Astrocyte (in vitro differentiated cells and primary cell): ENCODE measurements around the gene SNAPIN. TPM values are rescaled to one million over a fixed set of nuclear protein-coding genes. Genes with fewer than 3 reads are reported as not detected.

ENCODE experiments used
- DNase-seq: peaks from one replicate; pipeline ENCODE4 v3.0.0-alpha.2; 2010; ENCODE audit warnings: low read depth
- FAIRE-seq: peaks from 2 replicates; lab custom pipeline; 2011; peaks lifted over from hg19 to GRCh38; lab: Jason Lieb, UNC
- H2AFZ ChIP-seq: 2 replicates; pipeline ENCODE4 v1.6.0; 2012; ENCODE audit warnings: low read depth, low read length, inconsistent platforms
- H3K27ac ChIP-seq: 2 replicates; pipeline ENCODE4 v1.5.1; 2011; ENCODE audit warnings: low read depth, low read length, inconsistent platforms
- H3K27me3 ChIP-seq: 2 replicates; pipeline ENCODE4 v1.6.0; 2011; ENCODE audit warnings: low read length, inconsistent platforms; ENCODE audit not compliant: insufficient read depth
- H3K36me3 ChIP-seq: 2 replicates; pipeline ENCODE4 v1.5.1; 2011; ENCODE audit warnings: low read length, inconsistent platforms; ENCODE audit not compliant: insufficient read depth
- H3K4me1 ChIP-seq: 2 replicates; pipeline ENCODE4 v1.5.1; 2011; ENCODE audit warnings: low read length, inconsistent platforms; ENCODE audit not compliant: insufficient read depth
- H3K4me2 ChIP-seq: 2 replicates; pipeline ENCODE4 v1.6.0; 2012; ENCODE audit warnings: low read length, inconsistent platforms
- H3K4me3 ChIP-seq: 2 replicates; pipeline ENCODE4 v1.5.1; 2011; ENCODE audit warnings: low read depth, mild to moderate bottlenecking, low read length, inconsistent platforms; ENCODE audit not compliant: insufficient read depth
- H3K79me2 ChIP-seq: 2 replicates; pipeline ENCODE4 v1.6.0; 2012; ENCODE audit warnings: mild to moderate bottlenecking, low read length, inconsistent platforms; ENCODE audit not compliant: insufficient read depth
- H3K9ac ChIP-seq: 2 replicates; pipeline ENCODE4 v1.6.0; 2012; ENCODE audit warnings: mild to moderate bottlenecking, low read length, inconsistent platforms
- H3K9me3 ChIP-seq: 2 replicates; pipeline ENCODE4 v1.5.1; 2012; ENCODE audit warnings: low read depth, mild to moderate bottlenecking, low read length, inconsistent platforms; ENCODE audit not compliant: insufficient read depth
- H4K20me1 ChIP-seq: 2 replicates; pipeline ENCODE4 v1.6.0; 2012; ENCODE audit warnings: low read length, inconsistent platforms; ENCODE audit not compliant: insufficient read depth
- H3K27ac Mint-ChIP-seq: one replicate; pipeline ENCODE4 v1.8.0; 2021; ENCODE audit warnings: mild to moderate bottlenecking, mixed read lengths; ENCODE audit not compliant: unreplicated experiment
- H3K27me3 Mint-ChIP-seq: one replicate; pipeline ENCODE4 v1.8.0; 2021; ENCODE audit warnings: low read depth, mixed read lengths; ENCODE audit not compliant: unreplicated experiment
- H3K36me3 Mint-ChIP-seq: one replicate; pipeline ENCODE4 v1.8.0; 2021; ENCODE audit warnings: low read depth, mixed read lengths; ENCODE audit not compliant: unreplicated experiment
- H3K4me1 Mint-ChIP-seq: one replicate; pipeline ENCODE4 v1.8.0; 2021; ENCODE audit warnings: low read depth, mixed read lengths; ENCODE audit not compliant: unreplicated experiment
- H3K4me3 Mint-ChIP-seq: one replicate; pipeline ENCODE4 v1.8.0; 2021; ENCODE audit warnings: mild to moderate bottlenecking, moderate library complexity, mixed read lengths; ENCODE audit not compliant: unreplicated experiment
- H3K9me3 Mint-ChIP-seq: one replicate; pipeline ENCODE4 v1.8.0; 2021; ENCODE audit warnings: mild to moderate bottlenecking, mixed read lengths; ENCODE audit not compliant: unreplicated experiment
- CTCF ChIP-seq: IDR thresholded peaks from 2 replicates; pipeline ENCODE4 v1.5.1; 2011; ENCODE audit warnings: low read depth, mild to moderate bottlenecking, inconsistent platforms, low read length, moderate library complexity; ENCODE audit not compliant: insufficient read depth
- EZH2 ChIP-seq: IDR thresholded peaks from 2 replicates; pipeline ENCODE4 v1.6.1; 2012; ENCODE audit warnings: mild to moderate bottlenecking, low read length, inconsistent platforms; ENCODE audit not compliant: insufficient read depth
- total RNA-seq: library from RNA; stranded (reverse); gene quantifications from 2 replicates; pipeline ENCODE4 v1.2.1, GENCODE V29; 2021

SNAPIN gene
- total RNA-seq, 1 donor from 2014 or later = 31.3 TPM

DNA sequence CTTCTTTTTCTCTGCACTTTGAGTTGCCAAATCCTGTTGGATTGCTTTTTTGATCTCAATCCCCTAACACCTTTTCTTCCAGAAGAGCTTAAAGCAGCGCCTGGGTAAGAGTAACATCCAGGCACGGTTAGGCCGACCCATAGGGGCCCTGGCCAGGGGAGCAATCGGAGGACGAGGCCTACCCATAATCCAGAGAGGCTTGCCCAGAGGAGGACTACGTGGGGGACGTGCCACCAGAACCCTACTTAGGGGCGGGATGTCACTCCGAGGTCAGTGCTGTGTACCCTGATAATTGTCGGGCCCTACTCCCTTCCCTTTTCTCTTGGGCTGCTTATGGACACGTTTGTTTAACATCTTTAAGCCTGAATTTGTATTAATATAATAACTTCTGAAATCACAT is 16.3 kb upstream of the SNAPIN start:
- peaks cover 63% of the 10 kb centered on the region for H4K20me1 ChIP-seq
- Mint-ChIP-seq H3K4me3 (no peak overlapping the region), H3K9me3 (no peaks in the 10 kb centered on the region), H3K36me3 (peaks cover 23% of the 10 kb centered on the region), H3K27ac (no peak overlapping the region), H3K4me1 (no peaks in the 10 kb centered on the region), H3K27me3 (no peaks in the 10 kb centered on the region)
- H3K36me3 ChIP-seq = peaks cover 78% of the 10 kb centered on the region
- H3K9ac ChIP-seq = no peak overlapping the region
- no peak for DNase-seq
- no peak overlapping the region for H3K27ac ChIP-seq
- H3K27me3 ChIP-seq = no peaks in the 10 kb centered on the region
- peaks cover 67% of the 10 kb centered on the region for H3K79me2 ChIP-seq
- no peak for TF ChIP-seq CTCF
- TF ChIP-seq EZH2 = no peak
- no peak for FAIRE-seq
- H3K4me3 ChIP-seq = no peak overlapping the region
- no peak overlapping the region for H3K4me2 ChIP-seq
- H2AFZ ChIP-seq = no peak overlapping the region
- H3K9me3 ChIP-seq = no peaks in the 10 kb centered on the region
- no peaks in the 10 kb centered on the region for H3K4me1 ChIP-seq

- Mint-ChIP-seq H3K27ac (no peak overlapping the region), H3K4me1 (peaks cover 2% of the 10 kb centered on the region), H3K4me3 (no peak overlapping the region), H3K27me3 (no peaks in the 10 kb centered on the region), H3K9me3 (no peaks in the 10 kb centered on the region), H3K36me3 (peaks cover 22% of the 10 kb centered on the region)
- Histone ChIP-seq H3K9me3 (no peaks in the 10 kb centered on the region), H3K4me3 (no peak overlapping the region), H3K4me2 (no peak overlapping the region), H3K4me1 (no peaks in the 10 kb centered on the region), H4K20me1 (peaks cover 58% of the 10 kb centered on the region), H3K9ac (no peak overlapping the region), H3K27me3 (no peaks in the 10 kb centered on the region), H3K27ac (no peak overlapping the region), H2AFZ (no peak overlapping the region), H3K79me2 (peaks cover 59% of the 10 kb centered on the region), H3K36me3 (peaks cover 71% of the 10 kb centered on the region)
- TF ChIP-seq EZH2 (no peak), CTCF (no peak)
- FAIRE-seq = no peak
- DNase-seq = no peak
Measured at GRCh38 chr1:153643100-153643499, 15.4 kb upstream of the SNAPIN start.

- no peak overlapping the region for H2AFZ ChIP-seq
- H3K9me3 Mint-ChIP-seq = no peaks in the 10 kb centered on the region
- FAIRE-seq (no peak), DNase-seq (no peak)
- no peak overlapping the region for H3K27ac Mint-ChIP-seq
- H3K27me3 Mint-ChIP-seq = no peaks in the 10 kb centered on the region
- H3K79me2 ChIP-seq = peaks cover 53% of the 10 kb centered on the region
- TF ChIP-seq CTCF = no peak
- TF ChIP-seq EZH2 = no peak
- no peak overlapping the region for H3K9ac ChIP-seq
- no peaks in the 10 kb centered on the region for H3K27me3 ChIP-seq
- H3K4me1 ChIP-seq = no peaks in the 10 kb centered on the region
- H3K9me3 ChIP-seq = no peaks in the 10 kb centered on the region
- H3K36me3 Mint-ChIP-seq = peaks cover 22% of the 10 kb centered on the region
- peaks cover 55% of the 10 kb centered on the region for H4K20me1 ChIP-seq
- no peak overlapping the region for H3K4me3 Mint-ChIP-seq
- no peak overlapping the region for H3K4me2 ChIP-seq
- H3K4me3 ChIP-seq = no peak overlapping the region
- peaks cover 2% of the 10 kb centered on the region for H3K4me1 Mint-ChIP-seq
- H3K36me3 ChIP-seq = peaks cover 65% of the 10 kb centered on the region
- H3K27ac ChIP-seq = no peak overlapping the region
Measured at GRCh38 chr1:153643816-153644215, 14.7 kb upstream of the SNAPIN start.
